GM20000 (cell line): Measurements from ENCODE around the gene HMOX1.
A peak's percentile ranks its signal among the peaks of the same experiment; 100 is the strongest.

Experiments
- DNase-seq: peaks from one replicate; pipeline ENCODE4 v3.0.0; 2012; ENCODE audit warnings: low spot score
- TF ChIP-seq, protein P1 (sequence below): IDR thresholded peaks from 2 replicates; pipeline ENCODE4 v1.5.1; 2012; ENCODE audit warnings: mild to moderate bottlenecking, control low read depth; ENCODE audit errors: extremely low read depth, missing control alignments

The HMOX1 gene

DNA sequence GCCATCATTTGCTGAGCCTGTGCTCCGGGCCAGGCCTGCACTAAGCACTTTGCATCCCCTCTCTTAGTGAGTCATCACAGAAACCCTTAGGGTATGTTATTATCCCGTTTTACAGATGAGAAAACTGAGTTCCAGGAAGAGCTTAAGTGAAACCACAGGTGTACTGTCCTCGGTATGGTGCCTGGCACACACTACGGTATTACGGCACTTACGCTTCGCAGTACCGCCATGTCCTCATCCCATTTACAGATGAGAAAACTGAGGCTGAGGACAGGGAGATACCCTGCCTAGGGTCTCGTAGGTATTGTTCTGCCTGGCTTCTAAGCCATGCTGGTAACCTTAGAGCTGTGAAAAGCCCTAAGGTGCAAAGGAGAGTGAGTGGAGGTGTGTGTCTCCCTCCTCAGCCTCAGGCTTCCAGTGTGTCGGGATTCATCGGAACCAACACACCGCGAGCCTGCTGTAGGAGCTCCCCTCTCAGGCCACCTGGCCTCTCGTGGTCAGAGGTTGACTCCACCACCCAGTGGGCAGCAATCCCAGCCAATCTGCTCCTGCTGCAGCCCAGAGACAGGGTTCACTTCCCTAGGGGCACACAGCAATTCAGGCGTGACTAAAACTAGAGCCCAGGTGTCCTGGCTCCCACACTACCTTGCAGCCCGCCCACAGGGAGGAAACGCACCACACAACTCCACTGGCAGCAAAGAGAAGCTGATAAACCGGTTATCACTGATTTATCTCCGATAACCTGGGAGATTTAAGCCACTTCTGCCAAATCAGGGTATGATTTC lies 39.6 kb upstream of the HMOX1 start:
- TF ChIP-seq, protein P1, sequence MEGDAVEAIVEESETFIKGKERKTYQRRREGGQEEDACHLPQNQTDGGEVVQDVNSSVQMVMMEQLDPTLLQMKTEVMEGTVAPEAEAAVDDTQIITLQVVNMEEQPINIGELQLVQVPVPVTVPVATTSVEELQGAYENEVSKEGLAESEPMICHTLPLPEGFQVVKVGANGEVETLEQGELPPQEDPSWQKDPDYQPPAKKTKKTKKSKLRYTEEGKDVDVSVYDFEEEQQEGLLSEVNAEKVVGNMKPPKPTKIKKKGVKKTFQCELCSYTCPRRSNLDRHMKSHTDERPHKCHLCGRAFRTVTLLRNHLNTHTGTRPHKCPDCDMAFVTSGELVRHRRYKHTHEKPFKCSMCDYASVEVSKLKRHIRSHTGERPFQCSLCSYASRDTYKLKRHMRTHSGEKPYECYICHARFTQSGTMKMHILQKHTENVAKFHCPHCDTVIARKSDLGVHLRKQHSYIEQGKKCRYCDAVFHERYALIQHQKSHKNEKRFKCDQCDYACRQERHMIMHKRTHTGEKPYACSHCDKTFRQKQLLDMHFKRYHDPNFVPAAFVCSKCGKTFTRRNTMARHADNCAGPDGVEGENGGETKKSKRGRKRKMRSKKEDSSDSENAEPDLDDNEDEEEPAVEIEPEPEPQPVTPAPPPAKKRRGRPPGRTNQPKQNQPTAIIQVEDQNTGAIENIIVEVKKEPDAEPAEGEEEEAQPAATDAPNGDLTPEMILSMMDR = no peak
- no peak for DNase-seq

GRCh38 chr22:35342390-35342789 lies 38.5 kb upstream of the HMOX1 start:
- TF ChIP-seq, protein P1 = no peak
- DNase-seq = no peak

DNA sequence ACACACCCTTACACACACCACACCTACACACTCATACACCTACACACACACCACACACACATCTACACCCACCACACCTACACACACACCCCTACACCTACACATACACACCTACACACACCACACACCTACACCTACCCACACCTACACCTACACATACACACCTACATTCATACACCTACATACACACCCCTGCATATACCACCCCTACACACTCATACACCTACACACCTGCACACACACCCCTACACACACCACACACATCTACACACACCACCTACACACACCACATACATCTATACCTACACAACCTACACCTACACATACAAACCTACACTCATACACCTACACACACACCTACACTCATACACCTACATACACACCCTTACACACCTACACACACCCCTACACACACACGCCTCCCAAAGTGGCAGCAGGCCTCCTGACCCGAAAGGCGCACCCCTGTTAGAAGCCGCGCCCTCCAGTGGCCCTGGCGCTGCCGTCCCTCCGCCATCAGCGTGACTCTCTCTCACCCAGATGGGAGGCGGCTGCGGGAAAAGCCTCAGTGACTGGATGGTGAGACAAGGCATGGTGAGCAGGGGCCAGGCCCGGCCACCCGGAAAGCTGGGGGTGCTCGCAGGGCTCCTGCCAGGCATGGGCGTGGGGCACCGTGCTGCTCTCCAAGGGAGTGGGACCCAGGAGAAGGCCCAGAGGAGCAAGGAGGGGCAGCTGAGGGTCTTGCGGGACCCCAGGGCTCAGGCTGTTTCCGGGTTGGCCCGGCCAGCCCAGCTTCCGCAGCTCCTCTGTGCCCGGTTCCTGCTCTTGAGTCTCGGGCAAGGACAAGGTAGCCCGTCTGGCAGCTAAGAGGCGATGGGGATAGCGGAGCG lies 37.0 kb upstream of the HMOX1 start:
- DNase-seq = no peak
- TF ChIP-seq, protein P1 = no peak

GRCh38 chr22:35344956-35345690 lies 35.8 kb upstream of the HMOX1 start:
- TF ChIP-seq, protein P1 = no peak
- DNase-seq = peak; percentile 60

DNA sequence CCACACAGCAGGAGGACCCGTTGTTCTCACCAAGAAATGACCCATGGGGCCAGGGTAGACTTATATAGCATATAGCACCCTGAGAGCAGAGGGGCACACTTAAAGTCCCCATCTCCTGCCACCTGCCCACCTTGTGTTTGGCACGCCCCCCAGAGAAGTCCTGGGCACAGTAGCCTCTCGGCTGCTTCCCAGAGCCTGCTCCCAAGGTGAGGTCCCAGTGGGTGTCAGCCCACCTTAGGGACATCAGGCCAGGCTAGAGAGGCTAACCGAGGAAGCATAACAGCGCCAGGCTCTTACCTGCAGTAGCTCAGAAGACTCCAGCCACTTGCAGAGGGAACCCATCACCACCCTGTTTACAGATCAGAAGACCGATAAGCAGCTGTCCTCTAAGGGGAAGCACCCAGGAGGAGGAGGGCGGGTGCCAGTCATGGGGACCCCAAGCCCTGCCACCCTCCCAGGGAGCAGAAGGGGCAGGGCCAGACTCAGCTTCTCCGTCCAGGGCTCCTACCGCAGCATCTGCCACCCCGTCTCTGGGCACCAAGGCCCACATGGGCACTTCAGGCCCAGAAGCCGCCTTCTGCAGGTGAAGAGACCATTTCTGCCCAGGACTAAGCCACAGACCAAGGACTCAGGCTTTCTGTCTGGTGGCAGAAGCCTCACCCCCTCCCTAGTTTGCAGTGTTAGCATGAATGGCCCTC lies 34.9 kb upstream of the HMOX1 start:
- TF ChIP-seq, protein P1 = no peak
- DNase-seq = no peak

DNA sequence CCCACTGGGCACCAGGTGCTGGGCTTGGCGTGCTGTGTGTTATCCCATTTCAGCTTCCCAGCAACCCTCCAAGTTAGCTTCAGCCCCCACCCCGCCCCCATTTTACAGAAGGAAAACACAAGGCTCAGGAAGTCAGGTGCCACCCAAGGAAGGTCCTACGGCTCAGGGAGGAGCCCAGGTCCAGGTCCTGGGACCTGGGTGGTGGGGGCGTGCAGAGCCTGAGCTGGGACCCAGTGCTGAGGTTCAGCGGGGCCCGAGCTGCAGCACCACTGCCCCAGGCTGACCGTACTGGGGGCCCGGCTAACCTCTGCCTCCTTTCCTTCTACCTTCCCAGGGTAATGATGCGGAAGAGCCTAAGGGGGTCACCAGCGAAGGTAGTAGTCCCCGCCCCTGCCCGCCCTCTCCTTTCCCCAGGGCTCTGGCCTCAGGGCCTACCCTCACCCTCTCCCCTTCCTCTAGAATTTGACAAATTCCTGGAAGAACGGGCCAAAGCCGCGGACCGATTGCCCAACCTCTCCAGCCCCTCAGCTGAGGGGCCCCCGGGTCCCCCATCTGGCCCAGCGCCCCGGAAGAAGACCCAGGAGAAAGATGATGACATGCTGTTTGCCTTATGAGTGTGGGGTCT lies 34.2 kb upstream of the HMOX1 start:
- DNase-seq = no peak
- TF ChIP-seq, protein P1 = no peak
